HFFc6 (cell line): ENCODE results near the gene MPC2. TPM values are rescaled to one million over a fixed set of nuclear protein-coding genes. Genes with fewer than 3 reads are reported as not detected.

Source experiments
- DNase-seq: peaks from one replicate; pipeline ENCODE4 v3.0.0-alpha.2; 2018
- H3K27ac Mint-ChIP-seq: 2 replicates; pipeline ENCODE4 v1.8.0; 2020; ENCODE audit warnings: mild to moderate bottlenecking, mixed read lengths
- H3K27me3 Mint-ChIP-seq: 2 replicates; pipeline ENCODE4 v1.8.0; 2021; ENCODE audit warnings: mild to moderate bottlenecking, moderate library complexity, mixed read lengths; ENCODE audit not compliant: insufficient read depth
- H3K36me3 Mint-ChIP-seq: 2 replicates; pipeline ENCODE4 v1.8.0; 2021; ENCODE audit warnings: low read depth, mixed read lengths
- H3K4me1 Mint-ChIP-seq: 2 replicates; pipeline ENCODE4 v1.8.0; 2020; ENCODE audit warnings: low read depth, mixed read lengths
- H3K4me3 Mint-ChIP-seq: 2 replicates; pipeline ENCODE4 v1.8.0; 2020; ENCODE audit warnings: mild to moderate bottlenecking, moderate library complexity, mixed read lengths
- H3K9me3 Mint-ChIP-seq: 2 replicates; pipeline ENCODE4 v1.8.0; 2020; ENCODE audit warnings: mild to moderate bottlenecking, mixed read lengths
- total RNA-seq, 6 experiments: library from RNA; stranded (reverse); fragmentation: NEBNext Ultra II Directional; extraction: Animal tissue kit (Norgen Biotek cat#: 25700); gene quantifications; 2 replicates in 1 of 6; 3 replicates in 5 of 6; pipeline ENCODE4 v1.2.3, GENCODE V29; 2021
- TF ChIP-seq, protein P1 (sequence below): fragments of 200-600 bp; sonication (generic); IDR thresholded peaks from 2 replicates; pipeline ENCODE4 v1.5.0; 2021; ENCODE audit warnings: antibody characterized with exemption, mild to moderate bottlenecking

The MPC2 gene
- total RNA-seq, 6 experiments from 2014 or later: 109 to 124 (median 119) TPM

DNA sequence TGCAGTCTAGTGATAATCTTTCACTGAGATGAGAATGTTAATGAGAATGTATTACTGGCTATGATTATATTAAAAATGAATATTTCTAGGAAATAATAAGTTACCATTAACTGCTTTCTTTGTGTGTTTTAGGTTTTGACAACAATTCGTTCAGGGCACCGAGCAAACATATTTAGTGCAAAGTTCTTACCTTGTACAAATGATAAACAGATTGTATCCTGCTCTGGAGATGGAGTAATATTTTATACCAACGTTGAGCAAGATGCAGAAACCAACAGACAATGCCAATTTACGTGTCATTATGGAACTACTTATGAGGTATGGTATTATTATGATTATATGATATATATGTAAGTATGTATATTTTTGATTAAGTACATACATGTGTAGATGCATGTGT, 37.8 kb upstream of the MPC2 start:
- Mint-ChIP-seq H3K27me3 (no peaks in the 10 kb centered on the region), H3K36me3 (peaks cover 43% of the 10 kb centered on the region), H3K9me3 (0 out of 2 replicates have a peak, but pooled peaks cover 4% of the 10 kb centered on the region), H3K4me1 (no peaks in the 10 kb centered on the region), H3K27ac (no peak overlapping the region), H3K4me3 (no peak overlapping the region)
- DNase-seq: no peak
- TF ChIP-seq, protein P1, sequence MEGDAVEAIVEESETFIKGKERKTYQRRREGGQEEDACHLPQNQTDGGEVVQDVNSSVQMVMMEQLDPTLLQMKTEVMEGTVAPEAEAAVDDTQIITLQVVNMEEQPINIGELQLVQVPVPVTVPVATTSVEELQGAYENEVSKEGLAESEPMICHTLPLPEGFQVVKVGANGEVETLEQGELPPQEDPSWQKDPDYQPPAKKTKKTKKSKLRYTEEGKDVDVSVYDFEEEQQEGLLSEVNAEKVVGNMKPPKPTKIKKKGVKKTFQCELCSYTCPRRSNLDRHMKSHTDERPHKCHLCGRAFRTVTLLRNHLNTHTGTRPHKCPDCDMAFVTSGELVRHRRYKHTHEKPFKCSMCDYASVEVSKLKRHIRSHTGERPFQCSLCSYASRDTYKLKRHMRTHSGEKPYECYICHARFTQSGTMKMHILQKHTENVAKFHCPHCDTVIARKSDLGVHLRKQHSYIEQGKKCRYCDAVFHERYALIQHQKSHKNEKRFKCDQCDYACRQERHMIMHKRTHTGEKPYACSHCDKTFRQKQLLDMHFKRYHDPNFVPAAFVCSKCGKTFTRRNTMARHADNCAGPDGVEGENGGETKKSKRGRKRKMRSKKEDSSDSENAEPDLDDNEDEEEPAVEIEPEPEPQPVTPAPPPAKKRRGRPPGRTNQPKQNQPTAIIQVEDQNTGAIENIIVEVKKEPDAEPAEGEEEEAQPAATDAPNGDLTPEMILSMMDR: no peak

DNA sequence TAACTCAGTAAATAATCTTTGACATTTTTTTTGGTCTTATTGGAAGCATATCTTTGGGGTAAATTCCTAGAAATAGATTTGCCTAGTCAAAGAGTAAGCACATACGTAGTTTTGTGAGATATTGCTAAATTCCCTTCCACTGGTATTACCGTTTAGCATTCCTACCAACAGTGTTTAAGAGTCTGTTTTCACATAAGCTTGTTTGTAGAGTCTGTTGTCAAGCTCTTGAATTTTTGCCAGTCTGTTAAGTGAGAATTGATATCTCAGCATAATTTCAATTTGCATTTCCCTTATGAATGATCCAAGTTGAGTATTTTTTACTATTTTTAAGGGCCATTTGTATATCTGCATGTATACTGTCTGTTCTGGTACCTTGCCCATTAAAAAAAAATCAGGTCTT, 37.0 kb upstream of the MPC2 start:
- DNase-seq: no peak
- peaks cover 37% of the 10 kb centered on the region for H3K36me3 Mint-ChIP-seq
- TF ChIP-seq, protein P1: no peak
- 0 out of 2 replicates have a peak, but pooled peaks cover 4% of the 10 kb centered on the region for H3K9me3 Mint-ChIP-seq
- H3K4me3 Mint-ChIP-seq: no peak overlapping the region
- no peak overlapping the region for H3K27ac Mint-ChIP-seq
- no peaks in the 10 kb centered on the region for H3K27me3 Mint-ChIP-seq
- no peaks in the 10 kb centered on the region for H3K4me1 Mint-ChIP-seq

DNA sequence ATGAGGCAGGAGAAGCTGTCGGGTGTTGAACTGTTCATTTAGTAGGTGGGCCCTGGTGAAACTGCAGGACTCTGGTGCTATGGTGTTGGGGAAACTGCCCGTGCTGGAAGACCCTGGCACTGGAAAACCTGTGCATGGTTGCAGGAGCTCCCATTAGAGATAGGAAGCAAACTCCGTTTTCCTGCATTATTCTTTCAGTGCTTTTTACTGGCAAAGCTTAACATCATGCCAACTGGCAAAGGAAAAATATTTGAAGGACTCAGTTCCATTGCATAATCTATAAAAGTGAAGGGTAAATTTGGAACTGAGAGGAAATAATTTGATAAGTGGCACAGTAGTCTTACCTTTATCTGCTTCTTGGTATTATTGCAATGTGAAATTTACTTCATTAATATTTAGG, 31.7 kb upstream of the MPC2 start:
- H3K4me3 Mint-ChIP-seq: no peak overlapping the region
- no peak overlapping the region for H3K27ac Mint-ChIP-seq
- no peaks in the 10 kb centered on the region for H3K27me3 Mint-ChIP-seq
- peaks cover 31% of the 10 kb centered on the region for H3K36me3 Mint-ChIP-seq
- H3K4me1 Mint-ChIP-seq: peaks cover 17% of the 10 kb centered on the region
- TF ChIP-seq, protein P1: no peak
- DNase-seq: no peak
- H3K9me3 Mint-ChIP-seq: no peaks in the 10 kb centered on the region

DNA sequence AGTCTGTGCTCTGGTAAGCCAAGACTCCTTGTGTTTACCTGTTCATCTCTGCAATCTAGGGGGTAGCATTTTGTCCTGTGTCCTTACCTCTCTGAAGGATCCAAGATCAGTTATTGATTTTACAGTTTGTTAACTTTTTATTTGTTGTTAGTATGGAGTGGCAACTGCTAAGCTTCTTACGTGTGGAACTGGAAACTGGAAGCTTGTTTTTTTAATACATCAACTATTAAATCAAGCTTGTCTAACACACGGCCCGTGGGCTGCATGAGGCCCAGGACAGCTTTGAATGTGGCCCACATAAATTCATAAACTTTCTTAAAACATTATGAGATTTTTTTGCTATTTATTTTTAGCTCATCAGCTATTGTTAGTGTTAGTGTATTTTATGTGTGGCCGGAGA, 29.2 kb upstream of the MPC2 start:
- Mint-ChIP-seq H3K27me3 (no peaks in the 10 kb centered on the region), H3K27ac (no peak overlapping the region), H3K9me3 (no peaks in the 10 kb centered on the region), H3K4me3 (no peak overlapping the region), H3K36me3 (peaks cover 42% of the 10 kb centered on the region), H3K4me1 (peaks cover 21% of the 10 kb centered on the region)
- TF ChIP-seq, protein P1: no peak
- DNase-seq: no peak

DNA sequence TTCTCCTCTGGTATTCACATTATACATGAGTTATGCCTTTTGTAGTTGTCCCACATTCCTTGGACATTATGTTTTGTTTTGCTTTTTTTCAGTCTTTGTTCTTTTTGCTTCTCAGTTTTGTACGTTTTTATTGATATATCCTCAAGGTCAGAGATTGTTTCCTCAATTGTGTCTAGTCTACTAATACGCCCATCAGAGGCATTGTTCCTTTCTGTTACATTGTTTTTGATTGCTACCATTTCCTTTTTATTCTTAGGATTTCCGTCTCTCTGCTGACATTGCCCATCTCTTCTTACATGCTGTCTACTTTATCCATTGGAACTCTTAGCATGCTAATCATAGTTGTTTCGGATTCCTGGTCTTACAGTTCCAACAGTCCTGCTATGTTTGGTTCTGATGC, 27.8 kb upstream of the MPC2 start:
- no peak overlapping the region for H3K4me3 Mint-ChIP-seq
- H3K4me1 Mint-ChIP-seq: peaks cover 21% of the 10 kb centered on the region
- TF ChIP-seq, protein P1: no peak
- H3K9me3 Mint-ChIP-seq: no peaks in the 10 kb centered on the region
- no peak overlapping the region for H3K27ac Mint-ChIP-seq
- H3K36me3 Mint-ChIP-seq: peaks cover 42% of the 10 kb centered on the region
- no peak for DNase-seq
- H3K27me3 Mint-ChIP-seq: no peaks in the 10 kb centered on the region

DNA sequence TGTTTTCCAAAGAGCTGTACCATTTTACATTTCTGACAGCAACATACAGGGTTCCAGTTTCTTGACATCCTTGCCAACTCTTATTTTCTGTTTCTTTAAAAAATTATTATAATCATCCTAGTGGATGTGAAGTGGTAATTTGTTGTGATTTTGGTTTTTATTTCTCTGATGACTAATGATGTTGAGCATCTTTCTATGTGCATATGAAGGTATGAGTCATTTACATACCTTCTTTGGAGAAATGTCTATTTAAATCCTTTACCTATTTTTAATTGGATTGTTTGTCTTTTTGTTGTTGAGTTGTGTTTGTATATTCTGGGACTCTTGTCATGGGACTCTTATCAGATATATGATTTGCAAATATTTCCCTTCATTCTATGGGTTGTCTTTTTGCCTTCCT, 20.8 kb upstream of the MPC2 start:
- no peaks in the 10 kb centered on the region for H3K9me3 Mint-ChIP-seq

More for the DNA sequence above, 20.8 kb upstream of the MPC2 start:
- Mint-ChIP-seq H3K27me3 (no peaks in the 10 kb centered on the region), H3K36me3 (peaks cover 46% of the 10 kb centered on the region), H3K4me3 (no peak overlapping the region), H3K4me1 (peaks cover 41% of the 10 kb centered on the region), H3K27ac (peak overlapping the region; percentile 7; the same call in 1 of the 2 replicates)
- TF ChIP-seq, protein P1: no peak
- DNase-seq: peak; percentile 11
